ENCODE data around the gene ZDHHC8. TPM values are rescaled to one million over a fixed set of nuclear protein-coding genes. Genes with fewer than 3 reads are reported as not detected.
A peak's percentile ranks its signal among the peaks of the same experiment; 100 is the strongest.

The ZDHHC8 gene
- total RNA-seq, 6 experiments from 2014 or later: 11.4 to 39.0 (median 28.7) TPM

DNA sequence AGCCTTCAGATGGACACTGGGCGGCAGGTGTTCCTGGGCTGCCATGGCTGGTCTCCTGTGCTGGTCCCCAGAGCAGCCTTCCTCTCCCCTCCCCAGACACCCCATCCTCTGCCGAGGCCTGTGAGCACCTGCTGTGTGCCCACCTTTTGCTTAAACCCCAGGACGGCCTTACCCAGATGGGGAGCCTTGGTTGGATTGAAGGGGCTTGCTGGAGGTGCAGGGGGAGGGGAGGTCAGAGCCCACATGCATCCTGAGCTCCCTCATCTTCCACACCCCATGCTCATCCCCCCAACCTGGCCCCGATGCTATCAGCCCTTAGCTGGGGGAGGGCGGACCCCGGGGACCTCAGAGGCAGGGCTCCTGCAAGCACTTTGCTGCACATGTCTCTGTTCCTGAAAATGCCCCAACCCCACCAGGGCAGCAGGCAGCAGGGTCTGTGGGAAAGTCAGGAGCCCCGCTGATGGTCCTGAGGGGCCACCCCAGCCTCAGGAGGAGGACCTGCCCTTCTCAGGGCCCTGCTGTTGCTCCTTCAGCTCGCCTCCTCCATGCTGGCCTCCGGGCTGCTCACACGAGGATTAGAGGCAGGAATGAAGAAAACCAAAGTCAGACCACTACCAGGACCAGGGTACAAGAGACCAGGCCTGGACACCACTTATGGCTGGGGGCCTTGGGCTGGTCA, 60.8 kb downstream of the ZDHHC8 start:
- Histone ChIP-seq H3K9me3 (no peaks in the 10 kb centered on the region), H3K27me3 (no peaks in the 10 kb centered on the region), H3K36me3 (no peaks in the 10 kb centered on the region), H3K4me3 (no peak overlapping the region), H3K4me1 (peaks cover 0 to 25% (median under 1%) of the 10 kb centered on the region in 4 donors), H3K27ac (no peak overlapping the region)
- intact Hi-C loops (cut with DNase I): no loop called here
- TF ChIP-seq, protein P1, sequence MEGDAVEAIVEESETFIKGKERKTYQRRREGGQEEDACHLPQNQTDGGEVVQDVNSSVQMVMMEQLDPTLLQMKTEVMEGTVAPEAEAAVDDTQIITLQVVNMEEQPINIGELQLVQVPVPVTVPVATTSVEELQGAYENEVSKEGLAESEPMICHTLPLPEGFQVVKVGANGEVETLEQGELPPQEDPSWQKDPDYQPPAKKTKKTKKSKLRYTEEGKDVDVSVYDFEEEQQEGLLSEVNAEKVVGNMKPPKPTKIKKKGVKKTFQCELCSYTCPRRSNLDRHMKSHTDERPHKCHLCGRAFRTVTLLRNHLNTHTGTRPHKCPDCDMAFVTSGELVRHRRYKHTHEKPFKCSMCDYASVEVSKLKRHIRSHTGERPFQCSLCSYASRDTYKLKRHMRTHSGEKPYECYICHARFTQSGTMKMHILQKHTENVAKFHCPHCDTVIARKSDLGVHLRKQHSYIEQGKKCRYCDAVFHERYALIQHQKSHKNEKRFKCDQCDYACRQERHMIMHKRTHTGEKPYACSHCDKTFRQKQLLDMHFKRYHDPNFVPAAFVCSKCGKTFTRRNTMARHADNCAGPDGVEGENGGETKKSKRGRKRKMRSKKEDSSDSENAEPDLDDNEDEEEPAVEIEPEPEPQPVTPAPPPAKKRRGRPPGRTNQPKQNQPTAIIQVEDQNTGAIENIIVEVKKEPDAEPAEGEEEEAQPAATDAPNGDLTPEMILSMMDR (IDR thresholded peaks at IDR 0.05): no peak
- no peak for TF ChIP-seq POLR2A (IDR thresholded peaks at IDR 0.05)
- no peak for DNase-seq
- ATAC-seq: no peak
- WGBS (ENCODE audit: insufficient coverage, low coverage, low lambda C conversion rate, missing lambda C conversion rate): 37% methylated on average over 2 of the region's 10 CpGs

DNA sequence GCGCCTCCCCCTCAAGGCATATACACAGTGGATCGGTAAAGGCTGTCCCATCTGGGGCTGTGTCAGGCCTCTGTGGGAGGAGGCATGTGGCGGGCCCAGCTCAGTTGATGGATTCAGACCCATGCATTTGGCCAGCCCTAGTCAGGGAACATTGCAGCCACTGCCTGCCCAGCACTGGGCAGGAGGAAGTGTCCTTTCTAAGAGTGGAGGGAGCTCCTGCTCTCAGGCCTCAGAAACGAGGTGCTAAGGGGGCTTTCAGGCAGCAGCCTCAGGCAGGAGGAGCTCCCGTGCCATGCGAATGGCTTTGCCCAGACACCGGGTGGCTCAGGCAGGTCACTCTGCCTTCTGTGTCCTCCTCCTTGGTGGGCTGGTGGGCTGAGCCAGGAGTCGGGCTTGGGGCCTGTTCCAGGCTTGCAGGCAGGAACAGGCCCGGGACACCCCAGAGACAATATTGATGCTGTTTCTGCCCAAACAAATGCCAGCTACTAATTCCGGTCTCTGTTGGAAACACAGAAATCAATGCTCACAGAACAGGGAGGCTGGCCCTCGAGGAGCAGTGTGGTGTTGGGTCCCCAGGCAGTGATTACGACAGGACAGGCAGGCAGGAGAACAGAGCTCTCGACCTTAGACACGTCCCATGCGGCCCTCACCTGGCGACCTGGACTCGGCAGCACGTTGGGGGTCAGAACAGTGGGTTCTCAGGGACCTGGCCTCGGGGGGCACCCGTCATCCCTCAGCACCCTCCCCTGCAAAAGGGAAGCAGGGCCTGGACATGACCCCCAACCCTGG, 61.6 kb downstream of the ZDHHC8 start:
- peak in 1 of 4 donors; percentile 22 for ATAC-seq
- Histone ChIP-seq H3K4me1 (peaks cover 0 to 23% (median 2%) of the 10 kb centered on the region in 4 donors), H3K36me3 (no peaks in the 10 kb centered on the region), H3K4me3 (no peak overlapping the region), H3K27ac (no peak overlapping the region), H3K27me3 (no peaks in the 10 kb centered on the region), H3K9me3 (no peaks in the 10 kb centered on the region)
- TF ChIP-seq POLR2A (IDR thresholded peaks at IDR 0.05): no peak
- TF ChIP-seq, protein P1 (IDR thresholded peaks at IDR 0.05): no peak
- intact Hi-C loops (cut with DNase I): no loop called here
- WGBS (ENCODE audit: insufficient coverage, low coverage, low lambda C conversion rate, missing lambda C conversion rate): no CpG with 5 or more reads among the region's 20 CpGs
- DNase-seq: no peak

DNA sequence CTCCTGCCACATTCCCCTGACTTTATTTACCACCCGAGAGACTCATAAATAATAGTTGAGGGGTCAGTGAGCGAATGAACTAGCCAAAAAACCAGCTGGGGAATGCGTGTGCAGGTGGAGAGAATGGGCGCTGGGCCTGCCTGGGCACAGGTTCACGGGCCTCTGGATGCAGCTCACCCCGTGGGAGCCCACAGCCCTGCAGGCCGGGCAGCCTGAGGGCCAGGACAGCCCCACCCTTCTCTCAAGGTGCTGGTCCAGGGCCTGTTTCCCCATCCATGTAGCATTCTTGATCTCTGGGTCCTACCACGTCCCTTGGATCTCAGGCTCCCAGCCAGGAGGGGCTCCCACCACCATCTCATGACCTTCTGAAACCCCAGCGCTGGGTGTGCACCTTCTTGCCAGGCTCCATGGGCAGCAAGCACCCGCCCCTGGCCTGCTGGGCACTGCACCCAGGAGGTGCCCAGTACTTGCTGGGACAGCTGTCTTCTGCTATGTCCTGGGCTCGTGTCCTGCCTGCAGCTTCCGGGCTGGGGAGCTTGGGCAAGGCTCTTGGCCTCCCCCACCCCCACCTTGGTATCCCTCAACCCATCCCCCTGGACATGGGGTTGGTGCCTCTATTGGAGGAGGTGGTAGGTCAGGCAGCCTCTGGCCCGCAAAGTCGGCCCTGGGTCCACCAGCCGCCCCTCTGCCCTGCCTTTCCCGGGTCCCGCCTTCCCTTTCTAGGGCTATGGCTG, 62.3 kb downstream of the ZDHHC8 start:
- Histone ChIP-seq H3K27me3 (no peaks in the 10 kb centered on the region), H3K36me3 (no peaks in the 10 kb centered on the region), H3K4me1 (peaks cover 0 to 22% (median 2%) of the 10 kb centered on the region in 4 donors), H3K27ac (no peak overlapping the region), H3K9me3 (no peaks in the 10 kb centered on the region), H3K4me3 (no peak overlapping the region)
- WGBS (ENCODE audit: insufficient coverage, low coverage, low lambda C conversion rate, missing lambda C conversion rate): 71% methylated on average over 7 of the region's 17 CpGs
- ATAC-seq (no peak), DNase-seq (no peak)
- intact Hi-C loops (cut with DNase I): no loop called here
- TF ChIP-seq, protein P1 (IDR thresholded peaks at IDR 0.05): no peak
- TF ChIP-seq POLR2A (IDR thresholded peaks at IDR 0.05): no peak

DNA sequence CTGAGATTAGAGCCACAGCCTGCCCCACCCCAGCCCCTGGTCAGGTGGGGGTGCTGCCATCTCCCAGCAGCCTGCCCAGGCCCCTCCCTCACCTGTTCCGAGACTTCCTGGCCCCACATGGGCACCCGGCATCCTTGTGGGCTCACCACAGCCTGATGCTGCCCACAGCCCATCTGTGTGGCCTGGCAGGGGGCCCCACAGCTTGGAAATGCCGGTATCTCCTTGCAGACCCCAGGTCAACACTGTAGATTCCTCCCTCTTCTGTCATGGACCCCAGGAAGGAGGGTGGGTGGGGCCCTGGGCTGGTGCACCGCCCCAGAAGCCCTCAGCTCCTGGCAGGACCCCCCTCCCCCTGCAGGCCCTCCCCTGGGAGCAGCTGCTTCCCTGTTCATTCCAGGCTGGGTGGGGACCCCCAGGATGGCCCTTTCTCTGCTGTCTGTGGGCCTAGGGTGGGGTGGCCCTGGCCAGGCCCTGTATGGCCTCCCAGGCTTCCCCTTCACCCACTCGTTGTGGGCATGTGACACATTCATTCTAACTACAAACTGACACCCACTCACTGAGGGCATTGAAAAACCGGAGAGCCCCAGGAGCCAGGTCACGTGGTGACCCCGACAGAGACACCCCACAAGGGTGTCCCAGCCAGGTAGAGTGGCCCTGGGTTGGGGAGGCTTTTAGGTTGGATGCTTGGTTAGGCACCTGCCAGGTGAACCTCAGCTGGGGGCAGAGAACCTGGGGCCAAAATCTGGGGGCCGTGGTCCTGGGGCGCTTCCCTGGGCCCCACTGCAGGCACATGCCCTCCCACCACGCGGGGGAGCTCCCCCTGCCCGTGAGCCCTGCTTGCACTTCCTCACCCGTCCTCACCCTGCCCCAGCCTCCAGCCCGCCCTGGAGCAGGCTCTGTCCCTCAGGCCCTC, 63.3 kb downstream of the ZDHHC8 start:
- DNase-seq (no peak), ATAC-seq (no peak)
- Histone ChIP-seq H3K27me3 (no peaks in the 10 kb centered on the region), H3K27ac (no peak overlapping the region), H3K4me1 (peaks cover 0 to 22% (median 2%) of the 10 kb centered on the region in 4 donors), H3K4me3 (no peak overlapping the region), H3K36me3 (no peaks in the 10 kb centered on the region), H3K9me3 (no peaks in the 10 kb centered on the region)
- 60% methylated on average over 2 of the region's 15 CpGs for WGBS (ENCODE audit: insufficient coverage, low coverage, low lambda C conversion rate, missing lambda C conversion rate)
- TF ChIP-seq, protein P1 (IDR thresholded peaks at IDR 0.05): no peak
- no peak for TF ChIP-seq POLR2A (IDR thresholded peaks at IDR 0.05)
- intact Hi-C loops (cut with DNase I): no loop called here

All from right lobe of liver (tissue), 6 donors.